ENCODE results near the gene NAT9.
A peak's percentile ranks its signal among the peaks of the same experiment; 100 is the strongest.

The NAT9 gene

DNA sequence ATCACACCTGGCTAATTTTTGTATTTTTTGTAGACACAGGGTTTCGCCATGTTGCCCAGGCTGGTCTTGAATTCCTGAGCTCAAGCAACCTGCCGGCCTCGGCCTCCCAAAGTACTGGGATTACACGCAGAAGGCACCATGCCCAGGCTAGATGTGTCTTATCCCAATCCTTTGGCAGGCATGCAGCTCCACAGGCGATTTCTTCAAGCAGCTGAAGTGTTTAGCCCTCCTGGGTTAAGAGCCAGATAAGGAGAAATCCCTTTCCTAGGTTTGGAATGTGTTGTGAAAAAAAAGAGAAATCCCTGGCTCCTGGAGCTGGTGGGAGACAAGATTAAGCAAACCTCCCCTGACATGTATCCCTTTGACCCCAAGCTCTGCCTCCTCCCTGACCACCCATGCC lies 29.8 kb downstream of the NAT9 start:
- DNase-seq (ENCODE audit: low read depth in 3 of 3, low spot score in 1 of 3) = no peak

DNA sequence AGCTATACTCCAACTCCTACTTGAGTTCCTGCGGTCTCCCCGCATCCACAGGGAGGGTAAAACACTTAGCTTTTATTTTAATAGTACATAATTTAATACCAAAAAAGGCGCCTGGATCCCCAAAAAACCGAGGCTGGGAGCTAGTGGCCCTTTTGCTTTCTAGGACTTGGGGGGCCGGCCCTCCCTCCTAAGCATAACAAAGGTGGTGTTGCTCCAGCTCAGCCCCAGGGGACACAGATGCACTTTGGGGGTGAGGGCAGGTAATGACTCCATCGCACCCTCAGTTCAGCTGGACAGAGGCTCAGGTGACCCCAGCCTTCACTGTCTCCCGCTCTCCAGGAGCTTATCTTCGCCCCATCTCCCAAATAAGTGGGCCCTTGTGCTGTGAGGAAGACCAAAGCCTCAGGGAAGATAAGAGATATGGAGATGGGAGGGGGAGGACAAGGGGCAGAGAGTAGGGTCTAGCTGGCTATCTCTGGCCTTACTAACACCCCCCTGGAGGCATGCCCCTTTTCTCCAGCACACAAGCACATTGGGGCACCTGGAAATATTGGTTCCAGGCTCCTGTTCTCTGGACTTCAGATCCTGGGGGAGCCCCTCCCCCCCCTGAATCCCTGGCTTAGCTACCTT lies 30.5 kb downstream of the NAT9 start:
- no peak for DNase-seq (ENCODE audit: low read depth in 3 of 3, low spot score in 1 of 3)

DNA sequence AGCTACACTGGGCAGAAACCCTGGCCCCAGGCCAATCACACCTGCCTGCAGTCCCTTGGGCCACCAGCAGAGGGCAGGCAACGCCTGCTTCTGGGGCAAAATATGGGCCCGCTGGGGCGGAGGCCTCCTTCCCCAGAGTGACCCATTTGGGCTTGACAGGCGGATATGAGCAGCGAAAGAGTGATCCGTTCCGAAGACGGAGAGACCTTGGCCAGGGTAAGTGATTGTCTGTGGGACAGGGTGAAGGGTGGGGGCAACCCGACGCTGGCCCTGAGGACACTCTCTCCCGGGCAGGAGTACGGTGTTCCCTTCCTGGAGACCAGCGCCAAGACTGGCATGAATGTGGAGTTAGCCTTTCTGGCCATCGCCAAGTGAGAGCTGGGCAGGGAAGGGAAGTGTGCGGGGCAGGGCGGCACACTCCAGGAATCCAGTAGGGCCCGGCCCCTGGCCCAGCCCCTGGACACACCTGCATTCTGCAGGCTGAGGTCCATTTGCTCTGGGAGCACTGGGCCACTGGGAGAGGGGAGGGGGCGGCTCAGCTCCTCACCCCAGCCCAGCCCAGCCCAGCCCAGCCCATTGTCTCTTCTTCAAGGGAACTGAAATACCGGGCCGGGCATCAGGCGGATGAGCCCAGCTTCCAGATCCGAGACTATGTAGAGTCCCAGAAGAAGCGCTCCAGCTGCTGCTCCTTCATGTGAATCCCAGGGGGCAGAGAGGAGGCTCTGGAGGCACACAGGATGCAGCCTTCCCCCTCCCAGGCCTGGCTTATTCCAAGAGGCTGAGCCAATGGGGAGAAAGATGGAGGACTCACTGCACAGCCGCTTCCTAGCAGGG lies 31.2 kb downstream of the NAT9 start:
- DNase-seq (ENCODE audit: low read depth in 3 of 3, low spot score in 1 of 3) = peak in 2 of 3 donors; percentile 69 to 83

DNA sequence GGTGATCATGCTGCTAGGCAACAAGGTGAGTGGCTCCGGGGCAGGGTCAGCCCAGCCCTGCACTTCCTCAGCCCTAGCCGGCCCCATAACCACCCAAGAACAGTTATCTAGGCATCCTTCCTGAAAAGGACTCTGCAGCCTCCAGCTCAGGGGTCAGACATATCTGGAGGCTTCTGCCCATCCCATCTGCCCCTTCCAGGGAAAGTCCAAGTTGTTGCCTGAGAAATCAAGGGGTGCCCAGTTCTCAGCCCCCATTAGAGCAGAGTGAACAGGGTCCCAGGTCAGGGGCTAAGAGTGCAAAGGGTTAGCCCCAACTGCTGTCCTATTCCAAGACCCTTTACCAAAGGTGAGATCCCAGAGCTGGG lies 31.8 kb downstream of the NAT9 start:
- DNase-seq (ENCODE audit: low read depth in 3 of 3, low spot score in 1 of 3) = no peak

DNA sequence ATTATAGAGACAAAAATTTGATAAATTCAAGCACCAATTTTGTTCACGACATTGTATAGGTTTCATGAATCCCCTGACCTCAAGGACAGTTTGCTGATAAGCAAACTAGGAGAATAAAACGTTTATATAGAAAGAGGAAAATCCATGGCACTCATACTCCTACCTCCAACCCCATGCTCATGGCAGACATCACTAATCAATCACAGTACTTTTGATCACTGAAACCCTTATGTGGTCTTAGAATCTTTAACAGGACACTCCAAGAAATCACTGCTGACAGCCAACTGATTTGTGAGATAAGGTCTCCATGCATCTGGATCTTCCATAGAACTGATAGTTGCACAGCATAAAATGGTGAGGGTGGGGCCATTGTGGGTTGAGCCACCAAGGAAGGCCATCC lies 32.4 kb downstream of the NAT9 start:
- no peak for DNase-seq (ENCODE audit: low read depth in 3 of 3, low spot score in 1 of 3)

DNA sequence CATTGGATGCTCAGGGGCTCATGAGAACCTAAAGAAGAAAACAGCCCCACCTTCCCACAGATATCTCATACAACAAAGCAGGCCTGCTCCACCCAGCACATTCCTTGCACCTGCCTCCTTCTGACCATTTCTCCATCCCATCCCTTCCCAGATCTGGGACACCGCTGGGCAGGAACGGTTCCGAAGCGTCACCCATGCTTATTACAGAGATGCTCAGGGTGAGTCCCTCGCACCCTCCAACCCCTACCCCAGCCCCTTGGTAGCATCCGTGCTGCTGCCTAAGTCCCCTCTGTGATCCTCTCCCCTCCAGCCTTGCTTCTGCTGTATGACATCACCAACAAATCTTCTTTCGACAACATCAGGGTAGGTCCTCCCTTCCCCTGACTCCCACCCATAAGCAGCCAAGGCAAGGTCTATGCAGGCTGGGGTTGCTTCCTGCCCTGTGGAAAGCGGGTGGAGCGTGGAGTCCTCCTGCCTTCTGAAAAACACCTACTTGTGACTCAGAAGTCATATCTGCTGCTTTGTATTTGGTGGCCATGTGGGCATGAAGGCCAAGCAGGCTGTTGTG lies 33.1 kb downstream of the NAT9 start:
- DNase-seq (ENCODE audit: low read depth in 3 of 3, low spot score in 1 of 3) = no peak

DNA sequence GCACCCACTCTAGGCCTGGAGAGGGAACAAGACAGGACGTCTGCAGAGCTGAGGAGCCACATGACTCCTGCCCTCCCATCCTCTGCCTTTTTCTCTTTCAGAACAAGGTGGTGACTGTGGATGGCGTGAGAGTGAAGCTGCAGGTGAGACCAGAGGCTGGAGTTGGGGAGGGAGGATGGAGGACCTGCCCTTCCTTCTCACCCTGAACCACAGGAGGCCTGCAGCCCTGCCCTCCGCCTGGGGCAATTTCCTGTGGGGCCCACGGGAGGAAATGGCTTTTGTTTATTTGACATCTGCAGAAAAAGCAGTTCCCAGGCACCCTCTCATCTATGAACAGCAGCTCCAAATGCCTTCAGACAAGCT lies 34.0 kb downstream of the NAT9 start:
- no peak for DNase-seq (ENCODE audit: low read depth in 3 of 3, low spot score in 1 of 3)

DNA sequence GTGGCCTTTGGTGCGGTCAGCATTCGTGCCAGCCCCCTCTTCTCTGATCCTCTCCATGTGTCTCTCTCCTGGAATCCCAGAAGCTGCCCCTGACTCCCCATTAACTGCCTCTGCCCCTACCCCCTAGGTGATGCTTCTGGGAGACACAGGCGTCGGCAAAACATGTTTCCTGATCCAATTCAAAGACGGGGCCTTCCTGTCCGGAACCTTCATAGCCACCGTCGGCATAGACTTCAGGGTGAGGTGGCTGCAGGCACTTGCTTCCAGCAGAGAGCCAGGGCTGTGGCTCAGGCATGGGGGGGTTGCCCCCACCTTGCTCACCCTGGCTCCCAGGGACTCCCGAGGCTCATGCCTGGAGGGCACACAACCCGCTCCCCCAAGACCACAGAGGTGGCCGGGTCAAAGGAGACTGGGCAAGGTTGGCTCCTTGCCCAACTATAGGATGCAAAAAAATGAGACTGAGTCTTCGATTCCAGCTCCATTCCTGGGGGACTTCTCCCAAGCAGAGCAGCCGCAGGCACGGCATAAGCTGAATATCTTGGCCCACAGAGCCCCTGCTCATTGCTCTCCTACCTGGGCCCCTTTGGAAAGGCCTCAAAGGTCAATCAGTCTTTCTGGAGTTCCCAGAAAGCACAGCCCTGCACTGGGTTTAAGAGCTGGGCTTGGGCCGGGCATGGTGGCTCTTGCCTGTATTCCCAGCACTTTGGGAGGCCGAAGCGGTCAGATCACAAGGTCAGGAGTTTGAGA lies 35.3 kb downstream of the NAT9 start:
- DNase-seq (ENCODE audit: low read depth in 3 of 3, low spot score in 1 of 3) = no peak

DNA sequence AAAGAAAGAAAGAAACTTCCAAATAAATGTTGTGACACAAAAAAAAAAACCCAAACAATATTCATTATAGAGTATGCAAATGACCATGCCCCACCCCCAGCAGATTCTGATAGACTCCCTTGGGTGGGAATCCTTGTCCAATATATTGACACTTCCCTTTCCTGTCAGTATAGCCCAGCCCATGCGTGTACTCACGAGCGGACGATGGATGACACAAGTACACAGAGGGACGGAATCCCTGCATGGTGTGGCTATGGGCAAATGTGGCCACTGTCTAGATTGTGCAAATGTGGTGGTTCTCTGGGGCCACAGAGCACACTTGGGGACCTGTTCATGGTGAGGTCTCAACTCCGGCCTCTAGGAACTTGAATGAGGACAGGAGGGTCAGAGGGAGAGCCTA lies 36.0 kb downstream of the NAT9 start:
- no peak for DNase-seq (ENCODE audit: low read depth in 3 of 3, low spot score in 1 of 3)

DNA sequence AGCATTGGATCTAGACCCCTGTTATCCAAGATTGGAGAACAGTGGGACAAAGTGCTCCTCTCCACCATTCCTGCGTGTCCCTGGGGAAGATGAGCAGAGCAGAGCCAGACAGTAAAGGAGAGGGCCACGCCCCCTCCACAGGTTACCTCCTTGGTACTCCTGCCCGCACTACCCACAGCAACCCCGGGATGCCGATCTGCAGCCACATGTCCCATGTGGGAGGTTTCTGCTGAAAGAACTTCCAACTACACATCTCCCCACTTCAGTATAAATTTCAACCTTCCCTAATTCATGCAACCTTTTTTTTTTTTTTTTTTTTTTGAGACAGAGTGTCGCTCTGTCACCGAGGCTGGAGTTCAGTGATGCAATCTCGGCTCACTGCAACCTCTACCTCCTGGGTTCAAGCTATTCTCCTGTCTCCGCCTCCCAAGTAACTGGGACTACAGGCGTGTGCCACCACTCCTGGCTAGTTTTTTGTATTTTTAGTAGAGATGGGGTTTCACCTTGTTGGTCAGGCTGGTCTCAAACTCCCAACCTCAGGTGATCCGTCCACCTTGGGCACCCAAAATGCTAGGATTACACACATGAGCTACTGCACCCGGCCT lies 36.8 kb downstream of the NAT9 start:
- DNase-seq (ENCODE audit: low read depth in 3 of 3, low spot score in 1 of 3) = no peak

DNA sequence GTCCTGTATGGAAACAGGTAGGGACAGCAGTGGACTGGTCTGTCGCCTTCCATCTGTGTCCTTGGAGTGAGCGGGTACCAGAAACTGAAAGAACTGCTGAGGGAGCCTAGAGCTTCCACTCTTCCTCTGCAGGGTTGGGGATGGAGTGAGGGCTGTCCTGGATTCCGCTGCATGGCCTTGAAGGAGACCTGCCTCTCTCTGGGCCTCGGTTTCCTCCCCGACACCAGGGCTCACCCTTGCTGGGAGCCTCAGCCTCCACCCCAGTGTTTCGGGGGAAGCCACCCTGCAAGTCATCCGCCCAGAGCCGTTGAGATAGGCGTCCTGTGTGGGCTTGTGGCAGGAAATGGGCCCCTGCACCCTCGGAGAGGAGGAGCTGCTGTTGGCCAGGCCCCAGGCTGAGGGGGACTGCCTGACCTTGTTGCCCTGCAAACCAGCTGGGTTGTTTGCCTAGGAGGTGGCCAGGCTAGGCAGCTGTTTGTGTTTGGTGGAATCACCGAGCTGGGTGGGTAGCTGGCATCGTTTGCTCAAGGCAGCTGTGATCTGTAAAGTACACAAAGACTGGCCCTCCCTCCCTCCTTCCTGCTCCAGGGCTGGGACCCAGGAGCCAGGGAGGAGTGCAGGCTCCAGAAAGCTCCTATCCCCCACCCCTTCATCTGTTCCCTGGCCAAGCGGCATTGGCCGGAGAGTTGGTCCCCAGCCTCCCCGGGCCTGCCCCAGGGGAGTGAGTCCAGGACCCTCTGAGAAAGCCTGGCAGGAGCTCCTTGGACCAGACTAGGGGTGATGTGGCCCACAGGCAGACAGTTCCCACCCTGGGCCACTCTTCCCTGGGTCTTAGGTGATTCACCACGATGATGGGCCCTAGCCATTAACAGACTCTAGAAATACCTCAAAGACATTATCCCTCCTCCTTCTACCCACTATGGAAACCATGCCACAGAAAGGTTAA lies 37.8 kb downstream of the NAT9 start:
- DNase-seq (ENCODE audit: low read depth in 3 of 3, low spot score in 1 of 3) = peak in 2 of 3 donors; percentile 58 to 66

DNA sequence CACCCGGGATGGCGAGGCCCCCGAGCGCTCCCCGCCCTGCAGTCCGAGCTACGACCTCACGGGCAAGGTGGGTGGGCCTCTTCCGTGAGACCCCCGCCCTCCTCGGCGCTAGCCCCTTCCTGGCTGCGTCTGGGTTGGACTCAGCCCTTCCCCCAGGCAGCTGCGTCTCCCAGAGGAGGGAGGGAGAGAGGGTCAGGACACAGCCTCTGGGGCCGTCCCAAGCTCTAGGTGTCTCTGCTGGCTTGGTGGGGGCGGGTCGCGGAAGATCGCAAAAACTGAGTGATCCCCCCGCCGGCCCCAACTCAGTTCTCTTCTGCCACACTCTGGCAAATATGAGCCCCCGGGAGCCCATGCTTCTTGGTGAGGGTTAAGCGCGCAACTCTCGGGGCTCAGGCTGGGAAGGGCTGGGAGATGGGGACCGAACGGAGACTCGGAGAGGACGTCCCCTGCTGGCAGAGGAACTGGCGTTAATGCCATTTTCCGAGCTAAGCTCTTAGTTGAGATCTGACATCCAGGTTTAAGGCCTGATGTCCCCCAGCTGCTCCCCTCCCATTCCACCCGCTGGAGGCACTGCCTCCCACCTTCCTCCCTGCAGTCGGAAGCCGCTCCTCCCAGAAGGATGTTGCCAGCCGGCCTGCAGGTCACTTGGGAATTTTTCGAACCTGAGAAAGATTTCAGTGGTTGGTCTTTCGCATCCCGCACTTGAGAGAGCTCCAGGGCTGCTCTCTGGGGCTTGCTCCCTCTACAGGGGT lies 38.7 kb downstream of the NAT9 start:
- no peak for DNase-seq (ENCODE audit: low read depth in 3 of 3, low spot score in 1 of 3)

DNA sequence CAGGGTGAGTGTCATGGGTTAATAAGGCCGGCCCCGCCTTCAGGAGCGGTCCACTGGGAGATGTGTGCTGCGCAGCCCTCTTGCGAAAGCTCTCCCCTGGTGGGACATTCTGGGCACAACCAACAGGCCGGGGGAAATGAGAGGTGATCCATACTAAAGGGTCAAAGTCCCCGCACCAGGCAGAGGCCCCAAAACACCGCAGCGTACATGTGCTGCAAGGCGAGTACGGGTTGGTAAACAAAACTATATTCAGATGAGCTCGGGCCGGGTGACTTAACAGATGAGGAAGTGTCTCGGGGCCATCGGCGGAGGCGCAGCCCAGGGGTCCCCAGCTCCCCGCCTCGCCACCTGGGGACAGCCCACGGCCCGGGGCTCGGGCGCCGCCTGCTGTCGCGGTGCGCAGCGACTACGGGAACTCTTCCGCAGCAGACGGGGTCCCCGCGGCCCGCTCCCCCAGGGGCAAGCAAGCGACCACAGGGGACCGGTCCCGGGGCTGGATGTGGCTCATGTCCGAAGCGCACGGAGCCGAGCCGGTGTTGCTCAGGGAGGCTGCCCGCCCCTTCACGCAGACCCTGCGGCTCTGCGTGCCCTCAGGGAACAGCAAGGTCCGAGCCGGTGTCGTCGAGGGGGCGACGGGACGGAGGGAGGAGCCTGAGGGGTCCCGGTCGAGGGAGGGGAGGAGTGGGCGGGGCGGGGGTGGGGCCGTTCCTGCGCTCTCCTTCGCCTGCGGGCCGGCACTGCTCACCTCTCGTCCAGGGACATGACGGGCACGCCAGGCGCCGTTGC lies 39.4 kb downstream of the NAT9 start, which contains the start of gene RAB37:
Gene RAB37, plus strand, starts transcription at position 744 of the 786 bp plus-strand sequence. Its CDS starts 17 bp downstream, at position 761.
- DNase-seq (ENCODE audit: low read depth in 3 of 3, low spot score in 1 of 3) = no peak

DNA sequence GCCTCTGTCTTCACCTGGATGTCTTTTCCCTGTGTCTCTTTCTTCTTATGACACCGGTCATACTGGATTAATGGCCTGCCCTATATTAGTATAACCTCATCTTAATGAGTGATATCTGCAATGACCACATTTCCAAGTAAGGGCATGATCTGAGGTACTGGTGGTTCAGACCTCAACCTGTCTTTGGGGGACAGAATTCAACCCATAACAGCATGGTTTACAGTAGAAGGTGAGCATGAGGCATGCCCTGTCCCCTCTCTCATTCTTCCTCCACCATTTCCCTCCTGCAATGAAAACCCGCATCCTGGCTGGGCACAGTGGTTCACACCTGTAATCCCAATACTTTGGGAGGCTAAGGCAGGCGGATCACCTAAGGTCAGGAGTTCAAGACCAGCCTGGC lies 41.9 kb downstream of the NAT9 start:
- no peak for DNase-seq (ENCODE audit: low read depth in 3 of 3, low spot score in 1 of 3)

DNA sequence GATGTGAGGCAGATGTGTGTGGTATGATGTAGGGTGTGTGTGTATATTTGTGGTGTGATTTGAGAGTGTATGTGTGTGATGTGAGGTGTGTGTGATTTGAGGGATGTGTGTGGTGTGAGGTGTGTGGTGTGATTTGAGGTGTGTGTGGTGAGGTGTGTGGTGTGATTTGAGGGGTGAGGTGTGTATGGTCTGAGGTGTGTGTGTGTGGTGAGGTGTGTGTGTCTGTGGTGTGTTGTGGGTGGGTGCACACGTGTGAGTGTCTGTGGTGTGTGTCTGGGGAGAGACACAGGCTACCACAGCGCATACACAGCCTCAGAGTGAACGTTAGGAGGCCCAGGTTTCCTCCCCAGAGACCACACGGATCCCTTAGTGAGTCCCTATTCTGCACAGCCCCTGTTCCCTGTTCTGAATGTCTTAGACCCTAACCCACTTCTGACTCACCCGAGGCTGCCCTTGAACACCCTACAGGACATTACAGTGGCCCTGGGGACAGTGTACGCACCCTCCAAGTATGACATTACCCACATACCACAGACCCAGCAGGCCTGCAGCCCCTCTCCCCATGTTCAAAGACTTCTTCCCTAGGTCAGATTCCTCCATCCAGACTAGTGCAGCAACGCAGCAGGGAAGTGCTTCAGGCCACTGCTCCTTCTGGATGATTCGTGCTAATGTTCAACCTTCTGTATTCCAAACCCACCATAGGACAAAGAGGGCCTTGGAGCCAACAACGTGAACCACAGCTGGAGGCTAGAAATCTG lies 42.6 kb downstream of the NAT9 start:
- no peak for DNase-seq (ENCODE audit: low read depth in 3 of 3, low spot score in 1 of 3)

DNA sequence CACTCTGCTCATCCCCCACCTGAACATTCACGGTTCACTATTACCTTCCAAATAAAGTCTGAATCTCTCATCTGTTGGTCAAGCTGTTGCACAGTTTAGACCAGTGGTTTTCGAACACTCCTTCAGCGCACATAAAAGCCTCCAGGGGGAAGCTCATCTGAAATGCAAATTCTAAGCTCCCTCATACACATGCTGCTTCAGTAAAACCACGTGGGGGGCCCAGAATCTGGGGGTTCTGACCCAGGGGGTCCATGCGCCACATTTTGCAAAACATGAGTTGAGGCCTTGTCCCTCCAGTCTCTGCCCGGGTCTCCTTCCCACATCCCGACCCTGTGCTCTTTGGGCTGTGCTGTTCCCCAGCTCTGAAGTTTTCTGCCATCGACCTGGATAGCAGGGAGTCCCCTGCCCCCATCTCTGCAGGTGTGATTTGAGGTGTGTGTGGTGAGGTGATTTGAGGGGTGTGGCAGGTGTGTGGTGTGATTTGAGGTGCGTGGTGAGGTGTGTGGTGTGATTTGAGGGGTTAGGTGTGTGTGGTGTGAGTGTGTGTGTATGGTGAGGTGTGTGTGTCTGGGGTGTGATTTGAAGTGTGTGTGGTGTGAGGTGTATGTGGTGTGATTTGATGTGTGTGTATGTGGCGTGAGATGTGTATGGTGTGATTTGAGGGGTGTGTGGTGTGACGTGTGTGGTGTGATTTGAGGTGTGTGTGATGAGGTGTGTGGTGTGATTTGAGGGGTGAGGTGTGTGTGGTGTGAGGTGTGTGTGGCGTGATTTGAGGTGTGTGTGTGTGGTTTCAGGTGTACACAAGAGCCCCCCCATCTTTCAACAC lies 43.9 kb downstream of the NAT9 start:
- DNase-seq (ENCODE audit: low read depth in 3 of 3, low spot score in 1 of 3) = no peak

DNA sequence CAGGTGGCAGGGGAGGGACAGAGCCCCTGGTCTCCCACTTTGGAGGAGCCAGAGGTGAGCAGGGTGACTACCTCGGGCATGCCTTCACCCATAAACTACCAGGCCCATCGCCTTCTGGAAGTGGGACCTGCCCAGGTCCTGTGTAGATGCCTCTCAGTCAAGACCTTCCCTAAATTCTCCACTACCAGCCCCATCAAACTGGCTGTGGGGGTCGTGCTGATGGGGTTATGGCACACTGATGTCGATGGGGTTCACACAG lies 44.9 kb downstream of the NAT9 start:
- no peak for DNase-seq (ENCODE audit: low read depth in 3 of 3, low spot score in 1 of 3)
